H1 (cell line): ENCODE data around the gene CHD5. TPM values are rescaled to one million over a fixed set of nuclear protein-coding genes. Genes with fewer than 3 reads are reported as not detected.

Source experiments
- BACH1 ChIP-seq: IDR thresholded peaks from 2 replicates; pipeline ENCODE4 v1.6.1; 2012; ENCODE audit warnings: low read length, improper control_type of control experiment
- CTCF ChIP-seq, 3 experiments: IDR thresholded peaks; 1 replicate in 2 of 3; 2 replicates in 1 of 3; pipeline versions ENCODE4 v1.5.1 to v1.6.1; 2011; ENCODE audit warnings: low read length in 3 of 3, mild to moderate bottlenecking in 3 of 3, inconsistent platforms in 2 of 3, low read depth in 1 of 3, moderate library complexity in 1 of 3; ENCODE audit not compliant: insufficient read depth in 1 of 3; ENCODE audit errors: control extremely low read depth in 1 of 3
- GABPA ChIP-seq: IDR thresholded peaks from 2 replicates; pipeline ENCODE4 v1.6.1; 2011; ENCODE audit warnings: mild to moderate bottlenecking, low read length, moderate library complexity, borderline replicate concordance; ENCODE audit not compliant: insufficient read depth
- polyA plus RNA-seq, 7 experiments: library from polyadenylated mRNA; depleted of rRNA in 3 of 7; stranded (reverse) in 5 of 7; unstranded in 2 of 7; fragments of >200 nt in 5 of 7; fragments of 200-250 nt in 2 of 7; gene quantifications; 1 replicate in 5 of 7; 2 replicates in 1 of 7; 4 replicates in 1 of 7; pipeline versions ENCODE4 v1.2.1 to v1.2.3, GENCODE V29; 2011 to 2013; ENCODE audit warnings: missing spikeins in 2 of 7, mixed read lengths in 2 of 7
- total RNA-seq: library from RNA; stranded (reverse); fragmentation: NEBNext Ultra II Directional; extraction: Animal tissue kit (Norgen Biotek cat#: 25700); gene quantifications from 2 replicates; pipeline ENCODE4 v1.2.1, GENCODE V29; 2021

CHD5 gene
- total and polyA plus RNA-seq, 2 of the 8 experiments (the other 6 are each of a cell fraction or from before 2014, with no cell fraction given): 0.42 to 1.8 TPM

GRCh38 chr1:6152181-6152580 is 27.9 kb downstream of the CHD5 start (continued):
- TF ChIP-seq CTCF (IDR thresholded peaks at IDR 0.05; ENCODE audit: control extremely low read depth in 1 of 3, insufficient read depth in 1 of 3, low read depth in 1 of 3, low read length in 3 of 3) (no peak), GABPA (no peak), BACH1 (no peak)
- TF ChIP-seq, all 59 proteins: peak for 0
